ENCODE results near the gene PDE12.

DNA sequence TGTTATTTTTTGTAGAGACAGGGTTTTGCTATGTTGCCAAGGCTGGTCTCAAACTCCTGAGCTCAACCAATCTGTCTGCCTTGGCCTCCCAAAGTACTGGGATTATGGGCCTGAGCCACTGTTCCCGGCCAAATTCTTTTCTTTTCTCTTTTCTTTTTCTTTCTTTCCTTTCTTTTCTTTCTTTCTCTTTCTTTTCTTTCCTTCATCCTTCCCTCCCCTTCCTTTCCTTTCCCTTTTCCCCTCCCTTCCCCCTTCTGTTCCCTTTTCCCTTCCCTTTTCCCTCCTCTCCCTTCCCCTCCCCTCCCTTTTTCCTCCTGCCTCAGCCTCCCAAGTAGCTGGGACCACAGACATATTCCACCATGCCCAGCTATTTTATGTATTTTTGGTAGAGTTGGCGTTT lies 44.1 kb downstream of the PDE12 start:
- no peak for TF ChIP-seq CTCF (IDR thresholded peaks at IDR 0.05)
- no peak for TF ChIP-seq POLR2A (IDR thresholded peaks at IDR 0.05)
